CD14-positive monocyte (primary cell): Measurements from ENCODE around the gene SMIM26. TPM values are rescaled to one million over a fixed set of nuclear protein-coding genes. Genes with fewer than 3 reads are reported as not detected.
A peak's percentile ranks its signal among the peaks of the same experiment; 100 is the strongest.

Experiments
- DNase-seq, 3 donors: peaks; one replicate each; pipeline ENCODE4 v3.0.0-alpha.2; 2011 to 2022
- H2AFZ ChIP-seq: 2 replicates; pipeline ENCODE4 v1.6.0; 2012; ENCODE audit warnings: mild to moderate bottlenecking, low read depth, low read length, inconsistent platforms; ENCODE audit not compliant: insufficient read depth, poor library complexity, severe bottlenecking
- H3K27ac ChIP-seq, 2 donors: 1 replicate in 1 of 2; 2 replicates in 1 of 2; pipeline ENCODE4 v1.5.1; 2012 to 2013; ENCODE audit warnings: low read length in 2 of 2, control low read depth in 1 of 2, inconsistent platforms in 1 of 2, low read depth in 1 of 2, mild to moderate bottlenecking in 1 of 2
- H3K27me3 ChIP-seq, 2 donors: one replicate each; pipeline versions ENCODE4 v1.6.0 to v1.6.1; 2011 to 2013; ENCODE audit warnings: low read length in 2 of 2; ENCODE audit not compliant: control insufficient read depth in 2 of 2, insufficient read depth in 2 of 2
- H3K36me3 ChIP-seq, 2 donors: replicated peaks in 1 of 2; 1 replicate in 1 of 2; 2 replicates in 1 of 2; pipeline versions ENCODE4 v1.5.1 to v1.6.1; 2012 to 2013; ENCODE audit warnings: low read length in 2 of 2, control low read depth in 1 of 2, inconsistent platforms in 1 of 2, mild to moderate bottlenecking in 1 of 2; ENCODE audit not compliant: insufficient read depth in 2 of 2, control insufficient read depth in 1 of 2
- H3K4me1 ChIP-seq, 2 donors: 1 replicate in 1 of 2; 2 replicates in 1 of 2; pipeline versions ENCODE4 v1.5.1 to v1.6.1; 2012 to 2013; ENCODE audit warnings: low read length in 2 of 2, control low read depth in 1 of 2, inconsistent platforms in 1 of 2, mild to moderate bottlenecking in 1 of 2, moderate library complexity in 1 of 2; ENCODE audit not compliant: insufficient read depth in 2 of 2, control insufficient read depth in 1 of 2
- H3K4me2 ChIP-seq: replicated peaks from 2 replicates; pipeline ENCODE3; 2012; ENCODE audit warnings: low read length, moderate library complexity, mild to moderate bottlenecking; ENCODE audit not compliant: poor library complexity, severe bottlenecking; ENCODE audit errors: extremely low read depth
- H3K4me3 ChIP-seq, 3 experiments: fragments of 200-600 bp in 1 of 3; sonication (generic) in 1 of 3; replicated peaks in 1 of 3; 1 replicate in 2 of 3; 2 replicates in 1 of 3; pipeline ENCODE4 v1.5.1; 2011 to 2013; ENCODE audit warnings: low read length in 3 of 3, mild to moderate bottlenecking in 3 of 3, control low read depth in 2 of 3, low read depth in 2 of 3, inconsistent platforms in 1 of 3, moderate library complexity in 1 of 3
- H3K79me2 ChIP-seq: 2 replicates; pipeline ENCODE4 v1.6.0; 2012; ENCODE audit warnings: mild to moderate bottlenecking, control low read depth, inconsistent platforms, low read length, moderate library complexity; ENCODE audit not compliant: insufficient read depth
- H3K9ac ChIP-seq: 2 replicates; pipeline ENCODE4 v1.6.0; 2017; ENCODE audit warnings: low read length, mild to moderate bottlenecking; ENCODE audit not compliant: insufficient read depth, poor library complexity, severe bottlenecking
- H3K9me3 ChIP-seq, 2 donors: replicated peaks in 1 of 2; 1 replicate in 1 of 2; 2 replicates in 1 of 2; pipeline versions ENCODE4 v1.5.1 to v1.6.1; 2012 to 2013; ENCODE audit warnings: low read length in 2 of 2, control low read depth in 1 of 2; ENCODE audit not compliant: control insufficient read depth in 1 of 2, insufficient read depth in 1 of 2
- H4K20me1 ChIP-seq: 2 replicates; pipeline ENCODE4 v1.6.0; 2012; ENCODE audit warnings: mild to moderate bottlenecking, low read length, control low read depth, moderate library complexity; ENCODE audit not compliant: insufficient read depth
- H3K27ac Mint-ChIP-seq, 7 donors: one replicate each; pipeline ENCODE4 v1.8.0; 2020; ENCODE audit warnings: mild to moderate bottlenecking in 7 of 7, mixed read lengths in 7 of 7, moderate library complexity in 6 of 7, inconsistent platforms in 2 of 7
- H3K27me3 Mint-ChIP-seq, 3 donors: one replicate each; pipeline ENCODE4 v1.8.0; 2021 to 2022; ENCODE audit warnings: low read depth in 3 of 3, mild to moderate bottlenecking in 3 of 3, mixed read lengths in 3 of 3, moderate library complexity in 3 of 3, inconsistent platforms in 1 of 3
- H3K36me3 Mint-ChIP-seq, 2 donors: one replicate each; pipeline ENCODE4 v1.8.0; 2020; ENCODE audit warnings: mixed read lengths in 2 of 2, inconsistent platforms in 1 of 2, mild to moderate bottlenecking in 1 of 2
- H3K4me1 Mint-ChIP-seq: one replicate; pipeline ENCODE4 v1.8.0; 2020; ENCODE audit warnings: mild to moderate bottlenecking, mixed read lengths
- H3K4me3 Mint-ChIP-seq, 2 donors: one replicate each; pipeline ENCODE4 v1.8.0; 2020; ENCODE audit warnings: mild to moderate bottlenecking in 2 of 2, mixed read lengths in 2 of 2, moderate library complexity in 1 of 2
- H3K9me3 Mint-ChIP-seq, 7 donors: one replicate each; pipeline ENCODE4 v1.8.0; 2020 to 2022; ENCODE audit warnings: mixed read lengths in 7 of 7, mild to moderate bottlenecking in 6 of 7, moderate library complexity in 6 of 7, inconsistent platforms in 2 of 7
- CTCF ChIP-seq: fragments of 200-600 bp; IDR thresholded peaks from one replicate; pipeline ENCODE4 v1.8.0; 2022; ENCODE audit warnings: antibody characterized with exemption, mild to moderate bottlenecking
- WGBS: methylation state at CpG from one replicate; pipeline ENCODE4 v1.1.5; 2013; ENCODE audit warnings: missing lambda C conversion rate; ENCODE audit not compliant: insufficient coverage; 5-methylcytosine and 5-hydroxymethylcytosine counted together
- intact Hi-C, 2 donors: fragments of 100-400 bp; cut with micrococcal nuclease; formaldehyde crosslinking; loops; one replicate each; pipeline versions ENCODE4 v1.15.0 to v1.15.1; 2023
- polyA plus RNA-seq, 3 donors: library from polyadenylated mRNA; depleted of rRNA in 1 of 3; unstranded in 2 of 3; stranded (reverse) in 1 of 3; fragments of 300-500 nt in 2 of 3; fragments of >200 nt in 1 of 3; fragmentation: Illumina TruSeq in 2 of 3; gene quantifications; 1 replicate in 2 of 3; 2 replicates in 1 of 3; pipeline ENCODE4 v1.2.3, GENCODE V29; 2012 to 2021
- small RNA-seq: library from RNA; depleted of rRNA; stranded (forward); fragments of <200 nt; gene quantifications from one replicate; pipeline ENCODE3, GENCODE V24; 2012; ENCODE audit warnings: low read depth; ENCODE audit not compliant: insufficient read length

Gene SMIM26
- polyA plus RNA-seq, 3 donors, result 101 to 206 (median 176) TPM

- H4K20me1 ChIP-seq, result no peaks in the 10 kb centered on the region
- H3K27me3 ChIP-seq, result no peaks in the 10 kb centered on the region
- no peaks in the 10 kb centered on the region for H3K36me3 ChIP-seq
- no peak overlapping the region for H3K9ac ChIP-seq
- peaks cover 4 to 12% of the 10 kb centered on the region in 2 donors for H3K36me3 Mint-ChIP-seq
- peak overlapping the region in 3 of 7 donors; percentile 21 to 38 (median 33) for H3K27ac Mint-ChIP-seq
- H3K4me2 ChIP-seq, result no peak overlapping the region
- no peaks in the 10 kb centered on the region for H3K9me3 ChIP-seq
- no peak for DNase-seq
- no peaks in the 10 kb centered on the region for H3K79me2 ChIP-seq
- H3K27ac ChIP-seq, result no peak overlapping the region
- TF ChIP-seq CTCF, result no peak
- peaks cover 0 to 1% (median 0%) of the 10 kb centered on the region in 3 donors for H3K27me3 Mint-ChIP-seq
- no peaks in the 10 kb centered on the region for H3K4me1 ChIP-seq
- H2AFZ ChIP-seq, result no peak overlapping the region
- intact Hi-C loops, result no loop called here
- 83% methylated on average over 2 of the region's 5 CpGs for WGBS
- peaks cover 0 to 5% (median 0%) of the 10 kb centered on the region in 7 donors for H3K9me3 Mint-ChIP-seq
- no peak overlapping the region for H3K4me3 Mint-ChIP-seq
- H3K4me1 Mint-ChIP-seq, result peaks cover 3% of the 10 kb centered on the region
- H3K4me3 ChIP-seq, result no peak overlapping the region
Observed at GRCh38 chr20:18615020-18615650, 47.9 kb downstream of the SMIM26 start.

Small RNAs within 50 kb of the gene (small RNA-seq; reads per million reads assigned to genes)
- gene RN7SL638P (not detected), gene RNU6ATAC34P (not detected)

Other genes starting within 250 kb of the SMIM26 start
- 1 to 10 TPM in 1 of 3 donors, under 1 TPM in 2; 0.17 to 1.3 (median 0.69) TPM for gene DZANK1, start 100.4 kb upstream of the SMIM26 start, polyA plus RNA-seq
- 1 to 10 TPM; 4.1 to 6.7 (median 4.8) TPM for gene POLR3F, start 100.0 kb upstream of the SMIM26 start, polyA plus RNA-seq
- gene RBBP9, start 70.2 kb upstream of the SMIM26 start, polyA plus RNA-seq, result 1 to 10 TPM; 3.5 to 6.9 (median 5.2) TPM
- 10 to 100 TPM; 38.9 to 88.1 (median 68.4) TPM for gene SEC23B, start 59.5 kb upstream of the SMIM26 start, polyA plus RNA-seq
- gene DTD1, start 20.6 kb downstream of the SMIM26 start, polyA plus RNA-seq, result 10 to 100 TPM; 18.8 to 33.6 (median 26.3) TPM
- not detected for gene SCP2D1, start 246.4 kb downstream of the SMIM26 start, polyA plus RNA-seq